GM06990 (cell line): ENCODE data around the gene CCDC178.
"Not testable (repeated sequence)": the region's sequence is repeated elsewhere in the genome, so short reads cannot be mapped to it uniquely, and the experiment has no call there.

Source experiments
- DNase-seq: peaks from one replicate; pipeline ENCODE4 v3.0.0-alpha.2; 2011; ENCODE audit not compliant: insufficient read length; ENCODE audit errors: extremely low read depth
- H3K27me3 ChIP-seq: replicated peaks from 2 replicates; pipeline ENCODE4 v1.6.0; 2011; ENCODE audit warnings: low read length; ENCODE audit not compliant: control insufficient read depth, insufficient read depth
- H3K36me3 ChIP-seq: 2 replicates; pipeline ENCODE4 v1.5.1; 2011; ENCODE audit warnings: low read length; ENCODE audit not compliant: control insufficient read depth, insufficient read depth
- H3K4me3 ChIP-seq: replicated peaks from 2 replicates; pipeline ENCODE4 v1.5.1; 2011; ENCODE audit warnings: low read depth, mild to moderate bottlenecking, control low read depth, low read length
- CTCF ChIP-seq: IDR thresholded peaks from 2 replicates; pipeline ENCODE4 v1.5.1; 2011; ENCODE audit warnings: low read length, control low read depth, mild to moderate bottlenecking, inconsistent platforms; ENCODE audit not compliant: insufficient read depth, poor library complexity, severe bottlenecking

Gene CCDC178

GRCh38 chr18:33350256-33350655, 90.3 kb downstream of the CCDC178 start:
- no peak overlapping the region for H3K4me3 ChIP-seq
- no peaks in the 10 kb centered on the region for H3K27me3 ChIP-seq
- no peaks in the 10 kb centered on the region for H3K36me3 ChIP-seq
- DNase-seq: no peak
- no peak for TF ChIP-seq CTCF

- not testable (repeated sequence) for H3K27me3 ChIP-seq, DNase-seq, H3K4me3 ChIP-seq, H3K36me3 ChIP-seq
These were observed 100.8 kb downstream of the CCDC178 start for GRCh38 chr18:33339733-33340132.

GRCh38 chr18:33334781-33335180, 105.7 kb downstream of the CCDC178 start:
- no peak for DNase-seq
- no peaks in the 10 kb centered on the region for H3K36me3 ChIP-seq
- no peak for TF ChIP-seq CTCF
- no peak overlapping the region for H3K4me3 ChIP-seq
- no peaks in the 10 kb centered on the region for H3K27me3 ChIP-seq

- no peaks in the 10 kb centered on the region for H3K36me3 ChIP-seq
- H3K27me3 ChIP-seq: no peaks in the 10 kb centered on the region
- TF ChIP-seq CTCF: no peak
- H3K4me3 ChIP-seq: no peak overlapping the region
- DNase-seq: no peak
These were observed 109.8 kb downstream of the CCDC178 start for GRCh38 chr18:33330711-33331110.

- DNase-seq: no peak
- no peaks in the 10 kb centered on the region for H3K36me3 ChIP-seq
- TF ChIP-seq CTCF: no peak
- no peak overlapping the region for H3K4me3 ChIP-seq
- no peaks in the 10 kb centered on the region for H3K27me3 ChIP-seq
These were observed 113.5 kb downstream of the CCDC178 start for GRCh38 chr18:33326975-33327374.

- DNase-seq: no peak
- Histone ChIP-seq H3K27me3 (no peaks in the 10 kb centered on the region), H3K36me3 (no peaks in the 10 kb centered on the region), H3K4me3 (no peak overlapping the region)
- no peak for TF ChIP-seq CTCF
These were observed 122.9 kb downstream of the CCDC178 start for GRCh38 chr18:33317640-33318039.
